Measurements from ENCODE around the gene ATPAF1.

DNA sequence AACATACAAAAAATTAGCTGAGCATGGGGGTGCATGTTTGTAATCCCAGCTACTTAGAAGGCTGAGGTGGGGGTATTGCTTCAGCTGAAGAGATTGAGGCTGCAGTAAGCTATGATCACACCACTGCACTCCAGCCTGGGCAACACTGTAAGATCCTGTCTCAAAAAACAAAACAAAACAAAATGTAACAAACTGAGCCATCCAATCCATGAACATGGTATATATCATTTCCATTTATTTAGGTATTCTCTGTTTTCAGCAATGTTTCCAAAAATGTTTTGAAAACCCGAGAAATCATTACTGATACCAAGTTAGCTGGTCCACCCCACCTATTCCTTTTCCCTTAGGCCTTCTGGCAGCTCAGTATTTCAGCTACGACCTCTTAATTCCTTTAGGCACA, 18.4 kb downstream of the ATPAF1 start:
- TF ChIP-seq, protein P1, sequence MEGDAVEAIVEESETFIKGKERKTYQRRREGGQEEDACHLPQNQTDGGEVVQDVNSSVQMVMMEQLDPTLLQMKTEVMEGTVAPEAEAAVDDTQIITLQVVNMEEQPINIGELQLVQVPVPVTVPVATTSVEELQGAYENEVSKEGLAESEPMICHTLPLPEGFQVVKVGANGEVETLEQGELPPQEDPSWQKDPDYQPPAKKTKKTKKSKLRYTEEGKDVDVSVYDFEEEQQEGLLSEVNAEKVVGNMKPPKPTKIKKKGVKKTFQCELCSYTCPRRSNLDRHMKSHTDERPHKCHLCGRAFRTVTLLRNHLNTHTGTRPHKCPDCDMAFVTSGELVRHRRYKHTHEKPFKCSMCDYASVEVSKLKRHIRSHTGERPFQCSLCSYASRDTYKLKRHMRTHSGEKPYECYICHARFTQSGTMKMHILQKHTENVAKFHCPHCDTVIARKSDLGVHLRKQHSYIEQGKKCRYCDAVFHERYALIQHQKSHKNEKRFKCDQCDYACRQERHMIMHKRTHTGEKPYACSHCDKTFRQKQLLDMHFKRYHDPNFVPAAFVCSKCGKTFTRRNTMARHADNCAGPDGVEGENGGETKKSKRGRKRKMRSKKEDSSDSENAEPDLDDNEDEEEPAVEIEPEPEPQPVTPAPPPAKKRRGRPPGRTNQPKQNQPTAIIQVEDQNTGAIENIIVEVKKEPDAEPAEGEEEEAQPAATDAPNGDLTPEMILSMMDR (IDR thresholded peaks at IDR 0.05; ENCODE audit: low read length) = no peak
- TF ChIP-seq EZH2 (IDR thresholded peaks at IDR 0.05; ENCODE audit: borderline replicate concordance, low read length) = no peak
